ENCODE data around the gene NRXN3. TPM values are rescaled to one million over a fixed set of nuclear protein-coding genes. Genes with fewer than 3 reads are reported as not detected.

Gene NRXN3
- total RNA-seq, 2 donors from 2014 or later: 1.6 to 1.9 TPM

GRCh38 chr14:78805570-78805969, 635.4 kb downstream of the NRXN3 start:
- intact Hi-C loops (cut with DNase I): no loop called here
- no peak for DNase-seq
- ATAC-seq: no peak

- DNase-seq: no peak
- no peak for ATAC-seq
- intact Hi-C loops (cut with DNase I): no loop called here
Observed at GRCh38 chr14:78823035-78823434, 652.9 kb downstream of the NRXN3 start.

DNA sequence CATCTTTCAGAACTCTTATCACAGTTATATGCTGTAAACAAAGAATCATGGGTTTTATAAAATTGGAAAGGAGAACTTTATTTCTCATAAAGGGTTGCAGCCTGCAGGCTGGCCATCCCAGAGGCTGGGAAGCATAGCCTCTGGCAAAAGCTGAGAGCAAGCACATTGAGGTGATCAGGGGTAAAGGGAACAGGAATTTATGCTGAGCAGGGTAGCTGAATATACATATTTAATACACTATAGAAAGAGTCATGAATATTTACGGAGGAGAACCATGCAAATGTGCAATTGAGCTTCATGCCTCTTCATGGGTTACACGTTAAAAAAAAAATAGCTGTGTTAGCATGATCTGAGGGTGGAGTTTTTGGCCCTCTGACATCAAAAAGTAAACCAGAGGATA, 653.3 kb downstream of the NRXN3 start:
- no peak for DNase-seq
- intact Hi-C loops (cut with DNase I): no loop called here

DNA sequence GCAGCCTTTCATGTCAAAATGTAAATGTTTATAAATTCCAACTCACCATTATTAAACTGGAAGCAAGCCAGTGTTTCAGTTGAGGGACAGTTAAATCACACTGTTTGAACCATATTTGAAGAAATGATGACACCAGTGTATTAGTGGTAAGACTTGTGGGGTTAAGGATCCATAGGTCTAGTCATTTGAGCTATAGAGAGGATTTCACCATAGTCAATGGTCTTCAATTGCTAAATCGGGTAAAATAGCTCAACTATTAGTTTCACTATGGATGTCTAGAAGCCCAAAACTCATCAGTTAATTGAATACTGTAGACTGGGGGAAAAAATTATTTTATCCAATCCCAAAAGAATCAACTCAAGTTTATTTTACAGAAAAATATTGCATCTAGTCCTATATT, 659.1 kb downstream of the NRXN3 start:
- ATAC-seq (no peak), DNase-seq (no peak)
- intact Hi-C loops (cut with DNase I): no loop called here

More for the DNA sequence above, 653.3 kb downstream of the NRXN3 start:
- no peak for ATAC-seq

GRCh38 chr14:78834766-78835451, 664.7 kb downstream of the NRXN3 start:
- intact Hi-C loops (cut with DNase I): no loop called here
- DNase-seq (peak; percentile 16), ATAC-seq (peak in 1 of 2 donors; percentile 75)

- ATAC-seq: no peak
- DNase-seq: no peak
- intact Hi-C loops (cut with DNase I): no loop called here
Observed at GRCh38 chr14:78835909-78836308, 665.7 kb downstream of the NRXN3 start.

- intact Hi-C loops (cut with DNase I): no loop called here
- ATAC-seq (peak; percentile 35 to 66), DNase-seq (peak; percentile 29)
Observed at GRCh38 chr14:78836777-78837176, 666.6 kb downstream of the NRXN3 start.

GRCh38 chr14:78838959-78839358, 668.8 kb downstream of the NRXN3 start:
- no peak for ATAC-seq
- DNase-seq: no peak
- intact Hi-C loops (cut with DNase I): no loop called here

DNA sequence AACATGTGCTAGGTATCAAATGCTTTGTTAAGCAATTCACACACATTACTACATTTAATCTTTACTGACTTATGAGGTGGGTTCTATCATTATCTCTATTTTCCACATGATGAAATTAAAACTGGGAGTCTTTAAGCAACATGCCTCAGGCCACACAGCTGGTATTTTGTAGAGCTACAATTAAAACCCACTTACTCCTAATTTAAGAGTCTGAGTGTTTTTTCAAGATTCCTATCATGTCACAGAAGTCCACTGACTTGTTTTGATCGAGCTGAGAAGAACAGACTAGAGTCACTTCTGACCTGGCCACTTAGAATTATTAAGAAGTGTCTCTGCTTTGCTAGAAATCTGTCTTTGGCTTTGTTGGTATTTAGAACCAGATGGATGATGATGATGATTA, 670.7 kb downstream of the NRXN3 start:
- no peak for DNase-seq
- intact Hi-C loops (cut with DNase I): no loop called here
- no peak for ATAC-seq

- no peak for ATAC-seq
- DNase-seq: no peak
- intact Hi-C loops (cut with DNase I): no loop called here
Observed at GRCh38 chr14:78847801-78848200, 677.6 kb downstream of the NRXN3 start.

- peak; percentile 19 for DNase-seq
- peak; percentile 49 to 61 for ATAC-seq
- intact Hi-C loops (cut with DNase I): no loop called here
Observed at GRCh38 chr14:78848234-78848820, 678.2 kb downstream of the NRXN3 start.

- ATAC-seq: no peak
- intact Hi-C loops (cut with DNase I): no loop called here
- DNase-seq: no peak
Observed at GRCh38 chr14:78849952-78850351, 679.8 kb downstream of the NRXN3 start.

DNA sequence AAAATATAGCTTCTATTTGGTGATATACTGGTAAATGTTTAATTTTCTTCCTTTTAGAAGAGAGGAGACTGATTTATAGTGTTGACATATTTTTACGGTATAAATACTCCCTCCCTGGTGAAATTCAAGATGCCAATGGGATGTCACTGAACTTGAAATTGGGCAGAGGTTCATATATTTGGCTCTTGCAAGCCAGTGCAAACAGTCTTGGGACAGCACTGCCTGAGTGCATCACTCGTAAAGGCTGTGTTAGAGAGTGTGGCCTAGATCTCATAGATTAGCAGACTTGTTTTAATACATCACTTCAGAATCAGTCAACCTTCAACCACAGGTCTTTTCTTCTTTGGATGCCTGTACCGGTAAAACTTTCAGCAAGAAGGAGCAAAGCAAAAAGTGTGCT, 681.0 kb downstream of the NRXN3 start:
- intact Hi-C loops (cut with DNase I): no loop called here
- DNase-seq (no peak), ATAC-seq (no peak)

- no peak for DNase-seq
- intact Hi-C loops (cut with DNase I): no loop called here
- ATAC-seq: no peak
Observed at GRCh38 chr14:78852040-78852439, 681.9 kb downstream of the NRXN3 start.

- ATAC-seq: no peak
- DNase-seq: no peak
- intact Hi-C loops (cut with DNase I): no loop called here
Observed at GRCh38 chr14:78857974-78858373, 687.8 kb downstream of the NRXN3 start.

- intact Hi-C loops (cut with DNase I): no loop called here
- ATAC-seq (no peak), DNase-seq (no peak)
Observed at GRCh38 chr14:78863143-78863542, 693.0 kb downstream of the NRXN3 start.

DNA sequence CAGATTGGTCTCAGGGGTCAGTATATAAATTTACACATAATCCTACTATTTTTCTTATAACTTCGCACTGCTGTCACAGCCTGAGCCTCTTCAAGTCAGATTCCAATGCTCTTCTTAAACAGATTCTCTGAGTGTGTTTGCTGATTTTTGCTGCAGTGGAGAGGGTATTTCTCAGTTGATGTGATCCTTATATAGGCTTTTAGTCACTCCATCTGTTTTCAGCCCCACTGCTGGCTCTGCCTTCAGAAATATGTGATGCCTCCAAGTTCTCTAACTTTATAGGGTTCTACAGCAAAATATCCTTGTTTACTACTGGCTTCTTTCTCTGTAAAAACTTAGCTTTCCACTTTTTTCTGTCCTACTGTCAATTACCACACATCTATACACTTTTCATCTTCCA, 702.7 kb downstream of the NRXN3 start:
- DNase-seq (no peak), ATAC-seq (no peak)
- intact Hi-C loops (cut with DNase I): no loop called here

- no peak for ATAC-seq
- intact Hi-C loops (cut with DNase I): no loop called here
- no peak for DNase-seq
Observed at GRCh38 chr14:78873581-78873980, 703.4 kb downstream of the NRXN3 start.

- ATAC-seq (no peak), DNase-seq (no peak)
- intact Hi-C loops (cut with DNase I): no loop called here
Observed at GRCh38 chr14:78875049-78875448, 704.9 kb downstream of the NRXN3 start.

DNA sequence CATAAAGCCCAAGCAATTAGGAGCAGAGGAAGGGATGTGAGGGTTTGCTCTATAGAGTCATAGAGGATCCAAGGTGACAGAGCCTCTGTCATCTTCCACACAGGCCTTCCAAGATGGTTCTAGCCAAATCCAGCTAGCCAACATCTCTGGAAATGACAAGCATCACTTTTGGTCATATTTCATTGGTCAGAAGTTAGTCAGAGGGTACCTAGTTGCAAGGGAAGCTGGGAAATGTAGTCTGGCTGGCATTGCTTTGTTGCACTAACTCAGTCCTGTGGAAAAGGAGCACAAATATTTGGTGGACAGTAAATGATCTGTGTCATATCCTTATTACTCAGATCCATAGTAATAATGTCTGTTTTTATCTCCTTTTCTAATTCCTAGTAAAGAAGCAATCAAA, 715.7 kb downstream of the NRXN3 start:
- ATAC-seq (no peak), DNase-seq (no peak)
- intact Hi-C loops (cut with DNase I): no loop called here

GRCh38 chr14:78897443-78897842, 727.3 kb downstream of the NRXN3 start:
- ATAC-seq (no peak), DNase-seq (no peak)
- intact Hi-C loops (cut with DNase I): no loop called here
